Activated B cell treated with CpG ODN at 0.5 μM for 24 hours (primary cell): ENCODE data around the gene PHF21A. TPM values are rescaled to one million over a fixed set of nuclear protein-coding genes. Genes with fewer than 3 reads are reported as not detected.

Experiments used
- ATAC-seq: fragments of 200-7000 bp; cut with Tn5 transposase; one replicate; pipeline ENCODE4 v1.10.0; 2021; ENCODE audit warnings: low read depth, mild to moderate bottlenecking, moderate library complexity
- CTCF ChIA-PET: fragments of 350-600 bp; sonication (Branson Sonifier 250); formaldehyde crosslinking; loops from one replicate; lab custom pipeline; 2021; ENCODE audit warnings: antibody characterized with exemption; lab: Charles Lee
- POLR2A ChIA-PET: fragments of 350-600 bp; sonication (Branson Sonifier 250); formaldehyde crosslinking; loops from one replicate; lab custom pipeline; 2021; ENCODE audit warnings: antibody characterized with exemption; lab: Charles Lee
- DNase-seq: peaks from one replicate; pipeline ENCODE4 v3.0.0; 2022
- H3K27ac Mint-ChIP-seq: one replicate; pipeline ENCODE4 v1.8.0; 2020; ENCODE audit warnings: mixed read lengths
- H3K27me3 Mint-ChIP-seq: one replicate; pipeline ENCODE4 v1.8.0; 2021; ENCODE audit warnings: mixed read lengths
- H3K36me3 Mint-ChIP-seq: one replicate; pipeline ENCODE4 v1.8.0; 2021; ENCODE audit warnings: low read depth, mixed read lengths
- H3K4me1 Mint-ChIP-seq: one replicate; pipeline ENCODE4 v1.8.0; 2021; ENCODE audit warnings: mixed read lengths
- H3K4me3 Mint-ChIP-seq: one replicate; pipeline ENCODE4 v1.8.0; 2020; ENCODE audit warnings: mild to moderate bottlenecking, mixed read lengths
- H3K9me3 Mint-ChIP-seq: one replicate; pipeline ENCODE4 v1.8.0; 2020; ENCODE audit warnings: mixed read lengths
- intact Hi-C: fragments of 100-400 bp; cut with micrococcal nuclease; formaldehyde crosslinking; loops from one replicate; pipeline ENCODE4 v1.15.1; 2024
- total RNA-seq: library from RNA; stranded (reverse); gene quantifications from 2 replicates; pipeline ENCODE4 v1.2.3, GENCODE V29; 2022
- TF ChIP-seq, protein P1 (sequence below): fragments of 200-600 bp; IDR thresholded peaks from one replicate; pipeline ENCODE4 v1.8.0; 2022; ENCODE audit warnings: antibody characterized with exemption, mild to moderate bottlenecking

Gene PHF21A
- total RNA-seq, 1 donor from 2014 or later: 71.0 TPM

GRCh38 chr11:45997599-45997998 lies 123.7 kb downstream of the PHF21A start:
- ChIA-PET POLR2A (no interaction called here), CTCF (no interaction called here)
- DNase-seq: no peak
- no peak overlapping the region for H3K4me3 Mint-ChIP-seq
- H3K4me1 Mint-ChIP-seq: no peaks in the 10 kb centered on the region
- H3K27ac Mint-ChIP-seq: no peak overlapping the region
- no peaks in the 10 kb centered on the region for H3K9me3 Mint-ChIP-seq
- no peaks in the 10 kb centered on the region for H3K36me3 Mint-ChIP-seq
- H3K27me3 Mint-ChIP-seq: no peaks in the 10 kb centered on the region
- intact Hi-C loops: no loop called here
- TF ChIP-seq, protein P1, sequence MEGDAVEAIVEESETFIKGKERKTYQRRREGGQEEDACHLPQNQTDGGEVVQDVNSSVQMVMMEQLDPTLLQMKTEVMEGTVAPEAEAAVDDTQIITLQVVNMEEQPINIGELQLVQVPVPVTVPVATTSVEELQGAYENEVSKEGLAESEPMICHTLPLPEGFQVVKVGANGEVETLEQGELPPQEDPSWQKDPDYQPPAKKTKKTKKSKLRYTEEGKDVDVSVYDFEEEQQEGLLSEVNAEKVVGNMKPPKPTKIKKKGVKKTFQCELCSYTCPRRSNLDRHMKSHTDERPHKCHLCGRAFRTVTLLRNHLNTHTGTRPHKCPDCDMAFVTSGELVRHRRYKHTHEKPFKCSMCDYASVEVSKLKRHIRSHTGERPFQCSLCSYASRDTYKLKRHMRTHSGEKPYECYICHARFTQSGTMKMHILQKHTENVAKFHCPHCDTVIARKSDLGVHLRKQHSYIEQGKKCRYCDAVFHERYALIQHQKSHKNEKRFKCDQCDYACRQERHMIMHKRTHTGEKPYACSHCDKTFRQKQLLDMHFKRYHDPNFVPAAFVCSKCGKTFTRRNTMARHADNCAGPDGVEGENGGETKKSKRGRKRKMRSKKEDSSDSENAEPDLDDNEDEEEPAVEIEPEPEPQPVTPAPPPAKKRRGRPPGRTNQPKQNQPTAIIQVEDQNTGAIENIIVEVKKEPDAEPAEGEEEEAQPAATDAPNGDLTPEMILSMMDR: no peak
- no peak for ATAC-seq

GRCh38 chr11:45995342-45995734 lies 125.9 kb downstream of the PHF21A start:
- DNase-seq: no peak
- Mint-ChIP-seq H3K36me3 (no peaks in the 10 kb centered on the region), H3K4me3 (no peak overlapping the region), H3K27ac (no peak overlapping the region), H3K9me3 (no peaks in the 10 kb centered on the region), H3K4me1 (peaks cover 16% of the 10 kb centered on the region), H3K27me3 (no peaks in the 10 kb centered on the region)
- no peak for ATAC-seq
- TF ChIP-seq, protein P1: no peak
- intact Hi-C loops: no loop called here
- ChIA-PET CTCF (interaction anchor here (0.8 kb wide), 1 partner anchor 11 kb away, joined by 3 read pairs; no protein-coding TSS in a partner anchor), POLR2A (no interaction called here)

DNA sequence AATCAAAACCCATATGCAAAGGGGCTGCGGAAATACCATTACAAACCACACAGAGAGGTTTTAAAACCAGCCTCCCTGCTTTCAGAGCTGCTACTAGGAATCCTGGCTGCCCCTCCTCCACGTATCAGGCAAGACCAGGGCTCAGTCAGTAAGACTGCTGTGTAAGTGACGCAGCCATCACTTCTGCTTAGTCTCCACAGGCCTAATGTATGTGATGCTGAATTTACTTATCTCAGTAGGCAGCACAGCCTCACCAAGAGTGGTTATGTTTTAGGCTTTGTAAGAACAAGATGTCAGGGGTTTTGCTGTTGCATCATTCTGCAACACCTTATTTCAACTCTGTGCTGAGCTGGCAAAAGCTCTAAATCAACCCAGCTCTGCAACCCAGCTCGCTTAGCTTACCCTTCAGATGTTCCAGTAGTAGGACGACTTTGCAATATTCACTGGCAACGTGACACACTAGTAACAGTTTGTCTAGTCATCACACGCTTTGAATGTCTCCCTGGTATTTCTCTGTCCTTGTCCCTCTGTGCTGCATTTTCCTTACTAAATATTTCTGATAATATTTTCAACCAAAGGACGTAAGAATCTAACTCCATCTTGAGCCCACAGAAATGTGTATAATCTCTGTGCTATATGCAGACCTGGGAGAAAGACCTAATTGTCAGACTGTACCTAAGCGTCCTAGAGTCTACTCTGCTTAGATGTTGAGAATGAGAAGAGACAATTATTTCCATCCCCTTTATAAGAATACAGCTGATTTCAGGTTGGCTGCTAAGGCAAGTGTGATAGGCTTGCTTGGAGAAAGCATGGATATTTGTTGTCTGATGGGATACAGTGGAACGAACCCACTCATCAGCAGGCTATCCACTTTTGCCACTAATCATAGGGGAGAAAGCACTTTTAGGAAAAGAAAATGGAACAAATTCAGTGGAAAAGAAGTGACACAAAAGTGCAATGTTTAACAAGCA lies 126.6 kb downstream of the PHF21A start:
- DNase-seq (no peak), ATAC-seq (no peak)
- intact Hi-C loops: loop anchor here (5.0 kb wide), 1 partner anchor 37 kb away; no protein-coding TSS in a partner anchor
- no peak overlapping the region for H3K27ac Mint-ChIP-seq
- ChIA-PET POLR2A (interaction anchor here (0.5 kb wide), 1 partner anchor 125 kb away, joined by 5 read pairs; no protein-coding TSS in a partner anchor), CTCF (interaction anchor here (0.6 to 1.8 kb wide), 2 partner anchors 12 to 223 kb away, joined by 4 to 5 read pairs; no protein-coding TSS in a partner anchor)
- no peaks in the 10 kb centered on the region for H3K36me3 Mint-ChIP-seq
- no peak overlapping the region for H3K4me3 Mint-ChIP-seq
- TF ChIP-seq, protein P1: no peak
- H3K9me3 Mint-ChIP-seq: no peaks in the 10 kb centered on the region
- H3K27me3 Mint-ChIP-seq: no peaks in the 10 kb centered on the region
- H3K4me1 Mint-ChIP-seq: peaks cover 21% of the 10 kb centered on the region

- peaks cover 22% of the 10 kb centered on the region for H3K4me1 Mint-ChIP-seq
- ChIA-PET POLR2A (interaction anchor here (0.5 kb wide), 1 partner anchor 126 kb away, joined by 5 read pairs; no protein-coding TSS in a partner anchor), CTCF (interaction anchor here (1.8 kb wide), 1 partner anchor 13 kb away, joined by 5 read pairs; no protein-coding TSS in a partner anchor)
- TF ChIP-seq, protein P1: no peak
- no peak for DNase-seq
- H3K27me3 Mint-ChIP-seq: no peaks in the 10 kb centered on the region
- ATAC-seq: no peak
- H3K36me3 Mint-ChIP-seq: no peaks in the 10 kb centered on the region
- H3K4me3 Mint-ChIP-seq: no peak overlapping the region
- H3K27ac Mint-ChIP-seq: no peak overlapping the region
- H3K9me3 Mint-ChIP-seq: no peaks in the 10 kb centered on the region
- intact Hi-C loops: loop anchor here (5.0 kb wide), 1 partner anchor 36 kb away; no protein-coding TSS in a partner anchor
Measured at GRCh38 chr11:45993531-45994001, 127.7 kb downstream of the PHF21A start.

GRCh38 chr11:45988921-45989320 lies 132.3 kb downstream of the PHF21A start:
- no peak overlapping the region for H3K27ac Mint-ChIP-seq
- no peaks in the 10 kb centered on the region for H3K9me3 Mint-ChIP-seq
- no peaks in the 10 kb centered on the region for H3K27me3 Mint-ChIP-seq
- ChIA-PET POLR2A (no interaction called here), CTCF (no interaction called here)
- H3K4me1 Mint-ChIP-seq: peaks cover 22% of the 10 kb centered on the region
- no peak overlapping the region for H3K4me3 Mint-ChIP-seq
- peaks cover 16% of the 10 kb centered on the region for H3K36me3 Mint-ChIP-seq
- intact Hi-C loops: no loop called here
- TF ChIP-seq, protein P1: no peak
- DNase-seq: no peak
- ATAC-seq: no peak
